ENCODE measurements around the gene SCMH1.
"Not testable (repeated sequence)": the region's sequence is repeated elsewhere in the genome, so short reads cannot be mapped to it uniquely, and the experiment has no call there.

The SCMH1 gene

GRCh38 chr1:41274752-41275545 is 32.8 kb upstream of the SCMH1 start:
- no peak for DNase-seq
- TF ChIP-seq GATA1 (IDR thresholded peaks at IDR 0.05; ENCODE audit: low read depth, low read length) = no peak
- no peak for TF ChIP-seq POLR2A (IDR thresholded peaks at IDR 0.05; ENCODE audit: low read length)

- TF ChIP-seq GATA1 (IDR thresholded peaks at IDR 0.05; ENCODE audit: low read depth, low read length) (no peak), POLR2A (IDR thresholded peaks at IDR 0.05; ENCODE audit: low read length) (no peak)
- no peak for DNase-seq
Measured at GRCh38 chr1:41272601-41273000, 30.5 kb upstream of the SCMH1 start.

- DNase-seq = peak; percentile 61 to 81
- no peak for TF ChIP-seq POLR2A (IDR thresholded peaks at IDR 0.05; ENCODE audit: low read length)
- TF ChIP-seq GATA1 (IDR thresholded peaks at IDR 0.05; ENCODE audit: low read depth, low read length) = no peak
Measured at GRCh38 chr1:41268154-41268770, 26.2 kb upstream of the SCMH1 start.

GRCh38 chr1:41261926-41262618 is 20.0 kb upstream of the SCMH1 start:
- DNase-seq = no peak
- TF ChIP-seq GATA1 (IDR thresholded peaks at IDR 0.05; ENCODE audit: low read depth, low read length) (no peak), POLR2A (IDR thresholded peaks at IDR 0.05; ENCODE audit: low read length) (no peak)

- DNase-seq = no peak
- TF ChIP-seq POLR2A (IDR thresholded peaks at IDR 0.05; ENCODE audit: low read length) = no peak
- TF ChIP-seq GATA1 (IDR thresholded peaks at IDR 0.05; ENCODE audit: low read depth, low read length) = no peak
Measured at GRCh38 chr1:41260768-41261167, 18.7 kb upstream of the SCMH1 start.

GRCh38 chr1:41259221-41259620 is 17.1 kb upstream of the SCMH1 start:
- DNase-seq = no peak

GRCh38 chr1:41255978-41256377 is 13.9 kb upstream of the SCMH1 start:
- TF ChIP-seq GATA1 (IDR thresholded peaks at IDR 0.05; ENCODE audit: low read depth, low read length) = no peak
- no peak for TF ChIP-seq POLR2A (IDR thresholded peaks at IDR 0.05; ENCODE audit: low read length)
- DNase-seq = no peak

More at GRCh38 chr1:41259221-41259620, 17.1 kb upstream of the SCMH1 start:
- TF ChIP-seq POLR2A (IDR thresholded peaks at IDR 0.05; ENCODE audit: low read length) (no peak), GATA1 (IDR thresholded peaks at IDR 0.05; ENCODE audit: low read depth, low read length) (no peak)

GRCh38 chr1:41251120-41251519 is 9.0 kb upstream of the SCMH1 start:
- DNase-seq = not testable (repeated sequence)

GRCh38 chr1:41249319-41249718 is 7.2 kb upstream of the SCMH1 start:
- DNase-seq = no peak
- TF ChIP-seq POLR2A (IDR thresholded peaks at IDR 0.05; ENCODE audit: low read length) = no peak

GRCh38 chr1:41246568-41246967 is 4.5 kb upstream of the SCMH1 start:
- no peak for TF ChIP-seq POLR2A (IDR thresholded peaks at IDR 0.05; ENCODE audit: low read length)
- TF ChIP-seq GATA1 (IDR thresholded peaks at IDR 0.05; ENCODE audit: low read depth, low read length) = no peak
- DNase-seq = peak in 1 of 2 experiments; percentile 48

GRCh38 chr1:41245659-41246058 is 3.6 kb upstream of the SCMH1 start:
- TF ChIP-seq POLR2A (IDR thresholded peaks at IDR 0.05; ENCODE audit: low read length) = no peak
- TF ChIP-seq GATA1 (IDR thresholded peaks at IDR 0.05; ENCODE audit: low read depth, low read length) = no peak
- peak in 1 of 2 experiments; percentile 10 for DNase-seq

- TF ChIP-seq POLR2A (IDR thresholded peaks at IDR 0.05; ENCODE audit: low read length) (no peak), GATA1 (IDR thresholded peaks at IDR 0.05; ENCODE audit: low read depth, low read length) (no peak)
- no peak for DNase-seq
Measured at GRCh38 chr1:41243079-41243385, 926 bp upstream of the SCMH1 start.

- peak; percentile 39 to 72 for DNase-seq
- TF ChIP-seq GATA1 (IDR thresholded peaks at IDR 0.05; ENCODE audit: low read depth, low read length) (no peak), POLR2A (IDR thresholded peaks at IDR 0.05; ENCODE audit: low read length) (peak; percentile 45)
Measured at GRCh38 chr1:41242342-41243078, 404 bp upstream of the SCMH1 start.

GRCh38 chr1:41241354-41241748 is 755 bp downstream of the SCMH1 start:
- peak; percentile 63 to 74 for DNase-seq

More at GRCh38 chr1:41241354-41241748, 755 bp downstream of the SCMH1 start:
- TF ChIP-seq GATA1 (IDR thresholded peaks at IDR 0.05; ENCODE audit: low read depth, low read length) (no peak), POLR2A (IDR thresholded peaks at IDR 0.05; ENCODE audit: low read length) (peak; percentile 6)
